Smooth muscle cell (in vitro differentiated cells): ENCODE results near the gene AP3B2. TPM values are rescaled to one million over a fixed set of nuclear protein-coding genes. Genes with fewer than 3 reads are reported as not detected.

Experiments
- DNase-seq: peaks from one replicate; lab custom pipeline; 2025; ENCODE audit not compliant: unreplicated experiment; lab: John Stamatoyannopoulos, UW
- H2AFZ ChIP-seq: fragments of 200-600 bp; sonication (generic); 2 replicates; pipeline ENCODE4 v1.6.0; 2016; ENCODE audit warnings: antibody characterized with exemption, low read depth, mild to moderate bottlenecking
- H3F3A ChIP-seq: fragments of 200-600 bp; sonication (generic); 2 replicates; pipeline ENCODE4 v1.6.0; 2017; ENCODE audit warnings: antibody characterized with exemption, low read depth
- H3K27ac ChIP-seq: fragments of 200-600 bp; sonication (generic); 2 replicates; pipeline ENCODE4 v1.5.1; 2016; ENCODE audit warnings: low read depth, mild to moderate bottlenecking
- H3K27me3 ChIP-seq: fragments of 200-600 bp; sonication (generic); 2 replicates; pipeline ENCODE4 v1.6.1; 2016; ENCODE audit warnings: low read depth, mild to moderate bottlenecking
- H3K36me3 ChIP-seq: fragments of 200-600 bp; sonication (generic); 2 replicates; pipeline ENCODE4 v1.5.1; 2016; ENCODE audit warnings: low read depth
- H3K4me1 ChIP-seq: fragments of 200-600 bp; sonication (generic); 2 replicates; pipeline ENCODE4 v1.5.1; 2016; ENCODE audit warnings: low read depth
- H3K4me2 ChIP-seq: fragments of 200-600 bp; sonication (generic); 2 replicates; pipeline ENCODE4 v1.6.0; 2016; ENCODE audit warnings: mild to moderate bottlenecking
- H3K4me3 ChIP-seq: fragments of 200-600 bp; sonication (generic); 2 replicates; pipeline ENCODE4 v1.5.1; 2016; ENCODE audit warnings: mild to moderate bottlenecking
- H3K79me2 ChIP-seq: fragments of 200-600 bp; sonication (generic); 2 replicates; pipeline ENCODE4 v1.6.0; 2016; ENCODE audit warnings: low read depth, mild to moderate bottlenecking
- H3K9ac ChIP-seq: fragments of 200-600 bp; sonication (generic); 2 replicates; pipeline ENCODE4 v1.6.0; 2016; ENCODE audit warnings: low read depth
- H3K9me3 ChIP-seq: fragments of 200-600 bp; sonication (generic); replicated peaks from 2 replicates; pipeline ENCODE4 v1.5.1; 2016; ENCODE audit warnings: low read depth
- H4K20me1 ChIP-seq: fragments of 200-600 bp; sonication (generic); 2 replicates; pipeline ENCODE4 v1.6.0; 2016; ENCODE audit warnings: low read depth
- WGBS: methylation state at CpG from one replicate; pipeline ENCODE4 v1.1.7; 2016; ENCODE audit warnings: low lambda C conversion rate; 5-methylcytosine and 5-hydroxymethylcytosine counted together
- polyA plus RNA-seq: library from polyadenylated mRNA; unstranded; fragments of >200 nt; fragmentation: Nextera tagmentation; extraction: Ambion mirVana; gene quantifications from 2 replicates; pipeline ENCODE4 v1.2.1, GENCODE V29; 2016
- total RNA-seq: library from RNA; depleted of rRNA; stranded (reverse); fragments of >200 nt; gene quantifications from 2 replicates; pipeline ENCODE4 v1.2.3, GENCODE V29; 2014
- TF ChIP-seq, protein P1 (sequence below): fragments of 200-600 bp; sonication (generic); IDR thresholded peaks from 2 replicates; pipeline ENCODE4 v1.5.1; 2017; ENCODE audit warnings: borderline replicate concordance, mild to moderate bottlenecking, antibody characterized with exemption; ENCODE audit not compliant: insufficient read depth, poor library complexity, severe bottlenecking

AP3B2 gene
- total and polyA plus RNA-seq, 2 experiments from 2014 or later, result 0.66 to 1.6 TPM

- no peaks in the 10 kb centered on the region for H3K36me3 ChIP-seq
- WGBS, result 89% methylated on average over 2 of the region's 2 CpGs
- H3K79me2 ChIP-seq, result no peaks in the 10 kb centered on the region
- H3K4me1 ChIP-seq, result no peaks in the 10 kb centered on the region
- no peak overlapping the region for H3K4me3 ChIP-seq
- peaks cover 25% of the 10 kb centered on the region for H3K27me3 ChIP-seq
- H4K20me1 ChIP-seq, result no peaks in the 10 kb centered on the region
- DNase-seq, result no peak
- TF ChIP-seq, protein P1, sequence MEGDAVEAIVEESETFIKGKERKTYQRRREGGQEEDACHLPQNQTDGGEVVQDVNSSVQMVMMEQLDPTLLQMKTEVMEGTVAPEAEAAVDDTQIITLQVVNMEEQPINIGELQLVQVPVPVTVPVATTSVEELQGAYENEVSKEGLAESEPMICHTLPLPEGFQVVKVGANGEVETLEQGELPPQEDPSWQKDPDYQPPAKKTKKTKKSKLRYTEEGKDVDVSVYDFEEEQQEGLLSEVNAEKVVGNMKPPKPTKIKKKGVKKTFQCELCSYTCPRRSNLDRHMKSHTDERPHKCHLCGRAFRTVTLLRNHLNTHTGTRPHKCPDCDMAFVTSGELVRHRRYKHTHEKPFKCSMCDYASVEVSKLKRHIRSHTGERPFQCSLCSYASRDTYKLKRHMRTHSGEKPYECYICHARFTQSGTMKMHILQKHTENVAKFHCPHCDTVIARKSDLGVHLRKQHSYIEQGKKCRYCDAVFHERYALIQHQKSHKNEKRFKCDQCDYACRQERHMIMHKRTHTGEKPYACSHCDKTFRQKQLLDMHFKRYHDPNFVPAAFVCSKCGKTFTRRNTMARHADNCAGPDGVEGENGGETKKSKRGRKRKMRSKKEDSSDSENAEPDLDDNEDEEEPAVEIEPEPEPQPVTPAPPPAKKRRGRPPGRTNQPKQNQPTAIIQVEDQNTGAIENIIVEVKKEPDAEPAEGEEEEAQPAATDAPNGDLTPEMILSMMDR, result no peak
- no peak overlapping the region for H3K27ac ChIP-seq
- no peaks in the 10 kb centered on the region for H3F3A ChIP-seq
- H3K4me2 ChIP-seq, result no peak overlapping the region
- H2AFZ ChIP-seq, result no peak overlapping the region
- no peaks in the 10 kb centered on the region for H3K9me3 ChIP-seq
- no peak overlapping the region for H3K9ac ChIP-seq
Observed at GRCh38 chr15:82674873-82675272, 34.8 kb downstream of the AP3B2 start.

- H3K4me1 ChIP-seq, result no peaks in the 10 kb centered on the region
- no peaks in the 10 kb centered on the region for H3K79me2 ChIP-seq
- no peaks in the 10 kb centered on the region for H3K27me3 ChIP-seq
- H4K20me1 ChIP-seq, result no peaks in the 10 kb centered on the region
- TF ChIP-seq, protein P1, result no peak
- no peak overlapping the region for H3K27ac ChIP-seq
- no peak overlapping the region for H2AFZ ChIP-seq
- H3K9me3 ChIP-seq, result no peaks in the 10 kb centered on the region
- no peak for DNase-seq
- no peak overlapping the region for H3K9ac ChIP-seq
- no peaks in the 10 kb centered on the region for H3K36me3 ChIP-seq
- H3F3A ChIP-seq, result no peaks in the 10 kb centered on the region
- H3K4me3 ChIP-seq, result no peak overlapping the region
- H3K4me2 ChIP-seq, result no peak overlapping the region
- WGBS, result 90% methylated on average over 4 of the region's 4 CpGs
Observed at GRCh38 chr15:82670699-82671098, 39.0 kb downstream of the AP3B2 start.

- WGBS, result 96% methylated on average over 10 of the region's 10 CpGs
- Histone ChIP-seq H3K27ac (no peak overlapping the region), H4K20me1 (no peaks in the 10 kb centered on the region), H3K4me3 (no peak overlapping the region), H3F3A (no peaks in the 10 kb centered on the region), H3K4me2 (no peak overlapping the region), H3K4me1 (no peaks in the 10 kb centered on the region), H2AFZ (no peak overlapping the region), H3K27me3 (no peaks in the 10 kb centered on the region), H3K9ac (no peak overlapping the region), H3K36me3 (no peaks in the 10 kb centered on the region), H3K9me3 (no peaks in the 10 kb centered on the region), H3K79me2 (no peaks in the 10 kb centered on the region)
- DNase-seq, result no peak
- TF ChIP-seq, protein P1, result no peak
Observed at GRCh38 chr15:82666606-82667005, 43.1 kb downstream of the AP3B2 start.

- Histone ChIP-seq H3K79me2 (no peaks in the 10 kb centered on the region), H3K27me3 (no peaks in the 10 kb centered on the region), H3K27ac (no peak overlapping the region), H2AFZ (no peak overlapping the region), H3K4me3 (no peak overlapping the region), H4K20me1 (no peaks in the 10 kb centered on the region), H3K4me1 (no peaks in the 10 kb centered on the region), H3K9me3 (no peaks in the 10 kb centered on the region), H3K4me2 (no peak overlapping the region), H3K9ac (no peak overlapping the region), H3F3A (no peaks in the 10 kb centered on the region), H3K36me3 (no peaks in the 10 kb centered on the region)
- TF ChIP-seq, protein P1, result no peak
- WGBS, result 84% methylated on average over 5 of the region's 5 CpGs
- no peak for DNase-seq
Observed at GRCh38 chr15:82664021-82664420, 45.7 kb downstream of the AP3B2 start.
